GM18867 (cell line): ENCODE results near the gene ARIH2.
A peak's percentile ranks its signal among the peaks of the same experiment; 100 is the strongest.
"Not testable (repeated sequence)": the region's sequence is repeated elsewhere in the genome, so short reads cannot be mapped to it uniquely, and the experiment has no call there.

ENCODE experiments used
- ATAC-seq: cut with Tn5 transposase; IDR thresholded peaks from one replicate; pipeline ENCODE4 v1.9.1; 2021; ENCODE audit warnings: mild to moderate bottlenecking, moderate library complexity; ENCODE audit not compliant: unreplicated experiment

The ARIH2 gene

GRCh38 chr3:48918388-48919214 lies at the start of gene ARIH2:
Gene ARIH2, plus strand, starts transcription at chr3:48918842. Its CDS starts 8,717 bp downstream, at chr3:48927559.
- peak; percentile 81 for ATAC-seq

- no peak for ATAC-seq
Observed at GRCh38 chr3:48877671-48878070, 41.0 kb upstream of the ARIH2 start.

- ATAC-seq = no peak
Observed at GRCh38 chr3:48879307-48879993, 39.2 kb upstream of the ARIH2 start.

- ATAC-seq = no peak
Observed at GRCh38 chr3:48879994-48880377, 38.7 kb upstream of the ARIH2 start.

GRCh38 chr3:48881006-48881405 lies 37.6 kb upstream of the ARIH2 start:
- ATAC-seq = no peak

- no peak for ATAC-seq
Observed at GRCh38 chr3:48881652-48882114, 37.0 kb upstream of the ARIH2 start.

GRCh38 chr3:48885753-48886152 lies 32.9 kb upstream of the ARIH2 start:
- no peak for ATAC-seq

- ATAC-seq = no peak
Observed at GRCh38 chr3:48891606-48892005, 27.0 kb upstream of the ARIH2 start.

- ATAC-seq = no peak
Observed at GRCh38 chr3:48894516-48894915, 24.1 kb upstream of the ARIH2 start.

GRCh38 chr3:48896936-48897335 lies 21.7 kb upstream of the ARIH2 start:
- ATAC-seq = no peak

GRCh38 chr3:48897460-48898376 lies 20.9 kb upstream of the ARIH2 start:
- ATAC-seq = peak; percentile 5

GRCh38 chr3:48898383-48899234 lies 20.0 kb upstream of the ARIH2 start, which contains the start of gene SLC25A20:
Gene SLC25A20, minus strand, starts transcription at chr3:48898882. Its CDS starts 88 bp downstream, at chr3:48898794.
- ATAC-seq = peak; percentile 90

GRCh38 chr3:48899273-48899672 lies 19.4 kb upstream of the ARIH2 start:
- ATAC-seq = no peak

- not testable (repeated sequence) for ATAC-seq
Observed at GRCh38 chr3:48907026-48907425, 11.6 kb upstream of the ARIH2 start.

GRCh38 chr3:48915296-48915695 lies 3.3 kb upstream of the ARIH2 start:
- ATAC-seq = no peak

- ATAC-seq = peak; percentile 28
Observed at GRCh38 chr3:48919215-48920138, 835 bp downstream of the ARIH2 start.

- no peak for ATAC-seq
Observed at GRCh38 chr3:48926425-48927392, 8.1 kb downstream of the ARIH2 start.

- ATAC-seq = no peak
Observed at GRCh38 chr3:48927928-48928327, 9.3 kb downstream of the ARIH2 start.
